Neural progenitor cell (in vitro differentiated cells): ENCODE data around the gene ARHGEF37. TPM values are rescaled to one million over a fixed set of nuclear protein-coding genes. Genes with fewer than 3 reads are reported as not detected.

Source experiments
- DNase-seq: peaks from one replicate; pipeline ENCODE4 v3.0.0-alpha.2; 2016; ENCODE audit warnings: low spot score
- H2AFZ ChIP-seq: fragments of 200-600 bp; sonication (generic); replicated peaks from 2 replicates; pipeline ENCODE4 v1.6.1; 2016; ENCODE audit warnings: antibody characterized with exemption
- H3F3A ChIP-seq: fragments of 200-600 bp; sonication (generic); 2 replicates; pipeline ENCODE4 v1.6.1; 2016; ENCODE audit warnings: antibody characterized with exemption, low read depth
- H3K27ac ChIP-seq: fragments of 200-600 bp; sonication (generic); 2 replicates; pipeline ENCODE4 v1.5.1; 2016; ENCODE audit warnings: mild to moderate bottlenecking
- H3K27me3 ChIP-seq: fragments of 200-600 bp; sonication (generic); 2 replicates; pipeline ENCODE4 v1.6.1; 2016; ENCODE audit warnings: mild to moderate bottlenecking, moderate library complexity
- H3K36me3 ChIP-seq: fragments of 200-600 bp; sonication (generic); 2 replicates; pipeline ENCODE4 v1.5.1; 2016
- H3K4me1 ChIP-seq: fragments of 200-600 bp; sonication (generic); 2 replicates; pipeline ENCODE4 v1.6.1; 2016; ENCODE audit warnings: mixed run types
- H3K4me2 ChIP-seq: fragments of 200-600 bp; sonication (generic); 2 replicates; pipeline ENCODE4 v1.6.1; 2016
- H3K4me3 ChIP-seq: fragments of 200-600 bp; sonication (generic); 2 replicates; pipeline ENCODE4 v1.5.1; 2016
- H3K79me2 ChIP-seq: fragments of 200-600 bp; sonication (generic); 2 replicates; pipeline ENCODE4 v1.6.1; 2016; ENCODE audit warnings: low read depth
- H3K9ac ChIP-seq: fragments of 200-600 bp; sonication (generic); 2 replicates; pipeline ENCODE4 v1.6.1; 2016
- H3K9me3 ChIP-seq: fragments of 200-600 bp; sonication (generic); 2 replicates; pipeline ENCODE4 v1.5.1; 2016; ENCODE audit warnings: low read depth
- H4K20me1 ChIP-seq: fragments of 200-600 bp; sonication (generic); 2 replicates; pipeline ENCODE4 v1.6.1; 2016; ENCODE audit warnings: low read depth
- H3K27ac Mint-ChIP-seq: 3 replicates; pipeline ENCODE4 v1.8.0; 2021; ENCODE audit warnings: mixed read lengths
- H3K27me3 Mint-ChIP-seq: 2 replicates; pipeline ENCODE4 v1.8.0; 2022; ENCODE audit warnings: low read depth, mild to moderate bottlenecking, inconsistent platforms, moderate library complexity, mixed read lengths; ENCODE audit not compliant: insufficient read depth
- H3K36me3 Mint-ChIP-seq: 3 replicates; pipeline ENCODE4 v1.8.0; 2021; ENCODE audit warnings: mixed read lengths
- H3K4me1 Mint-ChIP-seq: 3 replicates; pipeline ENCODE4 v1.8.0; 2021; ENCODE audit warnings: mixed read lengths
- H3K4me3 Mint-ChIP-seq: 3 replicates; pipeline ENCODE4 v1.8.0; 2021; ENCODE audit warnings: mild to moderate bottlenecking, moderate library complexity, mixed read lengths
- H3K9me3 Mint-ChIP-seq: 3 replicates; pipeline ENCODE4 v1.8.0; 2020; ENCODE audit warnings: mixed read lengths
- CTCF ChIP-seq: fragments of 200-600 bp; sonication (generic); IDR thresholded peaks from 2 replicates; pipeline ENCODE4 v1.5.1; 2017; ENCODE audit warnings: antibody characterized with exemption, mild to moderate bottlenecking
- EZH2 ChIP-seq: fragments of 200-600 bp; sonication (generic); IDR thresholded peaks from 2 replicates; pipeline ENCODE4 v1.6.1; 2017; ENCODE audit warnings: antibody characterized with exemption, mild to moderate bottlenecking, moderate library complexity
- EZH2phosphoT487 ChIP-seq: fragments of 200-600 bp; sonication (generic); IDR thresholded peaks from 2 replicates; pipeline ENCODE4 v1.6.1; 2017; ENCODE audit warnings: antibody characterized with exemption
- total RNA-seq: library from RNA; depleted of rRNA; stranded (reverse); fragments of >200 nt; gene quantifications from 2 replicates; pipeline ENCODE4 v1.2.3, GENCODE V29; 2015; ENCODE audit warnings: low replicate concordance

ARHGEF37 gene
- total RNA-seq, 1 donor from 2014 or later: 0.99 TPM

- Mint-ChIP-seq H3K36me3 (no peaks in the 10 kb centered on the region), H3K27ac (no peak overlapping the region), H3K27me3 (peaks cover 4% of the 10 kb centered on the region), H3K4me1 (peaks cover 25% of the 10 kb centered on the region), H3K4me3 (no peak overlapping the region), H3K9me3 (no peaks in the 10 kb centered on the region)
- peaks cover 8% of the 10 kb centered on the region for H3K4me1 ChIP-seq
- H2AFZ ChIP-seq: no peak overlapping the region
- H3K9ac ChIP-seq: no peak overlapping the region
- H3K27ac ChIP-seq: no peak overlapping the region
- H4K20me1 ChIP-seq: no peaks in the 10 kb centered on the region
- TF ChIP-seq EZH2phosphoT487: no peak
- TF ChIP-seq EZH2: no peak
- no peak for TF ChIP-seq CTCF
- H3K36me3 ChIP-seq: no peaks in the 10 kb centered on the region
- no peaks in the 10 kb centered on the region for H3K79me2 ChIP-seq
- H3K4me2 ChIP-seq: no peak overlapping the region
- no peak for DNase-seq
- H3K9me3 ChIP-seq: no peaks in the 10 kb centered on the region
- H3K4me3 ChIP-seq: no peak overlapping the region
- H3K27me3 ChIP-seq: no peaks in the 10 kb centered on the region
- no peaks in the 10 kb centered on the region for H3F3A ChIP-seq
Measured at GRCh38 chr5:149629421-149629820, 48.1 kb downstream of the ARHGEF37 start.

GRCh38 chr5:149630337-149630736 is 49.0 kb downstream of the ARHGEF37 start:
- Mint-ChIP-seq H3K4me1 (peaks cover 26% of the 10 kb centered on the region), H3K27ac (no peak overlapping the region), H3K9me3 (no peaks in the 10 kb centered on the region), H3K27me3 (peaks cover 4% of the 10 kb centered on the region), H3K36me3 (no peaks in the 10 kb centered on the region), H3K4me3 (no peak overlapping the region)
- Histone ChIP-seq H3K9me3 (no peaks in the 10 kb centered on the region), H3K79me2 (no peaks in the 10 kb centered on the region), H3K9ac (no peak overlapping the region), H2AFZ (no peak overlapping the region), H3K27ac (no peak overlapping the region), H3K27me3 (no peaks in the 10 kb centered on the region), H3F3A (no peaks in the 10 kb centered on the region), H4K20me1 (no peaks in the 10 kb centered on the region), H3K4me1 (peaks cover 8% of the 10 kb centered on the region), H3K4me2 (no peak overlapping the region), H3K4me3 (no peak overlapping the region), H3K36me3 (no peaks in the 10 kb centered on the region)
- TF ChIP-seq EZH2 (no peak), CTCF (no peak), EZH2phosphoT487 (no peak)
- DNase-seq: no peak

- TF ChIP-seq EZH2phosphoT487: no peak
- TF ChIP-seq CTCF: no peak
- TF ChIP-seq EZH2: no peak
- no peak overlapping the region for H2AFZ ChIP-seq
Measured at GRCh38 chr5:149631506-149631905, 50.2 kb downstream of the ARHGEF37 start.

More at GRCh38 chr5:149631506-149631905, 50.2 kb downstream of the ARHGEF37 start:
- peaks cover 8% of the 10 kb centered on the region for H3K4me1 ChIP-seq
- H3K27ac ChIP-seq: no peak overlapping the region
- H3K4me3 ChIP-seq: no peak overlapping the region
- H3K9me3 ChIP-seq: no peaks in the 10 kb centered on the region
- no peaks in the 10 kb centered on the region for H3K27me3 ChIP-seq
- Mint-ChIP-seq H3K36me3 (no peaks in the 10 kb centered on the region), H3K27ac (no peak overlapping the region), H3K27me3 (peaks cover 4% of the 10 kb centered on the region), H3K4me3 (no peak overlapping the region), H3K4me1 (peaks cover 26% of the 10 kb centered on the region), H3K9me3 (no peaks in the 10 kb centered on the region)
- H4K20me1 ChIP-seq: no peaks in the 10 kb centered on the region
- no peak overlapping the region for H3K9ac ChIP-seq
- DNase-seq: no peak
- no peaks in the 10 kb centered on the region for H3K79me2 ChIP-seq
- no peaks in the 10 kb centered on the region for H3K36me3 ChIP-seq
- H3K4me2 ChIP-seq: no peak overlapping the region
- H3F3A ChIP-seq: no peaks in the 10 kb centered on the region
